Measurements from ENCODE around the gene SMIM21.

GRCh38 chr18:75462178-75462832 lies 34.8 kb upstream of the SMIM21 start:
- TF ChIP-seq PHF8 (conservative IDR thresholded peaks at IDR 0.05; ENCODE audit: low read depth, low read length) = no peak
- TF ChIP-seq CTCF (IDR thresholded peaks at IDR 0.05; ENCODE audit: control extremely low read depth in 1 of 3, insufficient read depth in 1 of 3, low read depth in 1 of 3, low read length in 3 of 3) = no peak
